ENCODE results near the gene KLHL26.

The KLHL26 gene

GRCh38 chr19:18657590-18658365 is 20.9 kb downstream of the KLHL26 start:
- peak; percentile 80 for DNase-seq (ENCODE audit: extremely low spot score)
- CTCF ChIA-PET = interaction anchor here (0.7 to 0.9 kb wide), 3 partner anchors 12 to 206 kb away, joined by 3 to 4 read pairs (median 3); no protein-coding TSS in a partner anchor
- POLR2A ChIA-PET = no interaction called here
- no peak for TF ChIP-seq CTCF (IDR thresholded peaks at IDR 0.05; ENCODE audit: control extremely low read depth, extremely low read depth, low read depth, missing control alignments)

GRCh38 chr19:18658366-18658855 is 21.6 kb downstream of the KLHL26 start:
- POLR2A ChIA-PET = no interaction called here

GRCh38 chr19:18659281-18660050 is 22.6 kb downstream of the KLHL26 start:
- POLR2A ChIA-PET = no interaction called here

More at GRCh38 chr19:18658366-18658855, 21.6 kb downstream of the KLHL26 start:
- CTCF ChIA-PET = interaction anchor here (0.7 to 0.9 kb wide), 2 partner anchors 12 to 207 kb away, joined by 3 read pairs; no protein-coding TSS in a partner anchor
- no peak for DNase-seq (ENCODE audit: extremely low spot score)
- TF ChIP-seq CTCF (IDR thresholded peaks at IDR 0.05; ENCODE audit: control extremely low read depth, extremely low read depth, low read depth, missing control alignments) = no peak

GRCh38 chr19:18660051-18660910 is 23.5 kb downstream of the KLHL26 start:
- TF ChIP-seq CTCF (IDR thresholded peaks at IDR 0.05; ENCODE audit: control extremely low read depth, extremely low read depth, low read depth, missing control alignments) = no peak
- ChIA-PET POLR2A (no interaction called here), CTCF (interaction anchor here (0.9 kb wide), 1 partner anchor 23 kb away, joined by 4 read pairs; the partner anchor contains the start of gene CRTC1)
- no peak for DNase-seq (ENCODE audit: extremely low spot score)

More at GRCh38 chr19:18659281-18660050, 22.6 kb downstream of the KLHL26 start:
- TF ChIP-seq CTCF (IDR thresholded peaks at IDR 0.05; ENCODE audit: control extremely low read depth, extremely low read depth, low read depth, missing control alignments) = no peak
- DNase-seq (ENCODE audit: extremely low spot score) = peak; percentile 76
- CTCF ChIA-PET = no interaction called here

GRCh38 chr19:18660939-18661670 is 24.3 kb downstream of the KLHL26 start:
- CTCF ChIA-PET = interaction anchor here (0.9 kb wide), 1 partner anchor 22 kb away, joined by 4 read pairs; the partner anchor contains the start of gene CRTC1
- no peak for DNase-seq (ENCODE audit: extremely low spot score)
- no peak for TF ChIP-seq CTCF (IDR thresholded peaks at IDR 0.05; ENCODE audit: control extremely low read depth, extremely low read depth, low read depth, missing control alignments)
- POLR2A ChIA-PET = no interaction called here
